IMR-90 (cell line): ENCODE results near the gene STX8. TPM values are rescaled to one million over a fixed set of nuclear protein-coding genes. Genes with fewer than 3 reads are reported as not detected.

Source experiments
- ATAC-seq: fragments of 200-7000 bp; cut with Tn5 transposase; 2 replicates; pipeline ENCODE4 v1.9.1; 2020; ENCODE audit warnings: low read depth, mild to moderate bottlenecking, moderate library complexity
- BruUV-seq: library from RNA; stranded (reverse); fragments of 400-500 nt; replicated peaks from 2 replicates; lab custom pipeline; 2021; lab: Mats Ljungman, UMichigan
- CTCF ChIA-PET: fragments of 300-600 bp; formaldehyde crosslinking; extraction: SDS; loops from one replicate; lab custom pipeline; 2021; ENCODE audit warnings: antibody characterized with exemption; lab: Yijun Ruan, JAX
- POLR2A ChIA-PET: fragments of 300-600 bp; sonication (Branson Sonifier 250); formaldehyde crosslinking; loops from one replicate; lab custom pipeline; 2022; ENCODE audit warnings: antibody characterized with exemption; ENCODE audit not compliant: unreplicated experiment; lab: Charles Lee
- DNase-seq: peaks from one replicate; pipeline ENCODE4 v3.0.0; 2013
- H2AFZ ChIP-seq: replicated peaks from 2 replicates; pipeline ENCODE3; 2013; ENCODE audit warnings: low read length, mild to moderate bottlenecking; ENCODE audit not compliant: poor library complexity
- H2AK5ac ChIP-seq: 2 replicates; pipeline ENCODE4 v1.6.1; 2013; ENCODE audit warnings: low read depth, low read length, inconsistent platforms
- H2AK9ac ChIP-seq: replicated peaks from 2 replicates; pipeline ENCODE3; 2013; ENCODE audit warnings: mild to moderate bottlenecking, low read depth, low read length, moderate library complexity; ENCODE audit not compliant: poor library complexity
- H2BK120ac ChIP-seq: 2 replicates; pipeline ENCODE4 v1.6.1; 2013; ENCODE audit warnings: low read depth, low read length, inconsistent platforms
- H2BK15ac ChIP-seq: 3 replicates; pipeline ENCODE4 v1.6.1; 2013; ENCODE audit warnings: low read depth, low read length, inconsistent platforms
- H2BK20ac ChIP-seq: 2 replicates; pipeline ENCODE4 v1.6.1; 2013; ENCODE audit warnings: low read depth, mild to moderate bottlenecking, inconsistent platforms, low read length, moderate library complexity
- H2BK5ac ChIP-seq: 2 replicates; pipeline ENCODE4 v1.6.1; 2013; ENCODE audit warnings: mild to moderate bottlenecking, low read depth, low read length, inconsistent platforms; ENCODE audit not compliant: poor library complexity, severe bottlenecking
- H3K14ac ChIP-seq: replicated peaks from 2 replicates; pipeline ENCODE4 v1.6.1; 2013; ENCODE audit warnings: low read depth, low read length, inconsistent platforms
- H3K18ac ChIP-seq: 2 replicates; pipeline ENCODE4 v1.6.1; 2013; ENCODE audit warnings: low read depth, low read length, control low read depth
- H3K23ac ChIP-seq: 2 replicates; pipeline ENCODE4 v1.6.1; 2013; ENCODE audit warnings: low read depth, low read length, inconsistent platforms
- H3K27ac ChIP-seq: 2 replicates; pipeline ENCODE4 v1.5.1; 2013; ENCODE audit warnings: mild to moderate bottlenecking, control low read depth, low read length; ENCODE audit not compliant: insufficient read depth
- H3K27me3 ChIP-seq: 2 replicates; pipeline ENCODE4 v1.6.1; 2013; ENCODE audit warnings: low read length; ENCODE audit not compliant: control insufficient read depth, insufficient read depth
- H3K36me3 ChIP-seq: 2 replicates; pipeline ENCODE4 v1.6.1; 2013; ENCODE audit warnings: low read length, mixed read lengths; ENCODE audit not compliant: control insufficient read depth, insufficient read depth
- H3K4ac ChIP-seq: 2 replicates; pipeline ENCODE4 v1.6.1; 2013; ENCODE audit warnings: low read depth, low read length, inconsistent platforms
- H3K4me1 ChIP-seq: 2 replicates; pipeline ENCODE4 v1.6.1; 2013; ENCODE audit warnings: low read length, mixed read lengths; ENCODE audit not compliant: control insufficient read depth, insufficient read depth
- H3K4me2 ChIP-seq: 2 replicates; pipeline ENCODE4 v1.6.1; 2013; ENCODE audit warnings: low read depth, mild to moderate bottlenecking, control low read depth, low read length, moderate library complexity
- H3K4me3 ChIP-seq: 2 replicates; pipeline ENCODE4 v1.5.1; 2013; ENCODE audit warnings: low read depth, mild to moderate bottlenecking, control low read depth, low read length, moderate library complexity; ENCODE audit not compliant: insufficient read depth
- H3K56ac ChIP-seq: 2 replicates; pipeline ENCODE4 v1.6.1; 2013; ENCODE audit warnings: low read length, inconsistent platforms; ENCODE audit not compliant: insufficient read depth; ENCODE audit errors: extremely low read depth
- H3K79me1 ChIP-seq, 2 experiments: 2 replicates each; pipeline ENCODE4 v1.6.1; 2013; ENCODE audit warnings: low read length in 2 of 2, inconsistent platforms in 1 of 2, low read depth in 1 of 2
- H3K9ac ChIP-seq: 2 replicates; pipeline ENCODE4 v1.6.1; 2013; ENCODE audit warnings: low read depth, low read length, control low read depth
- H3K9me1 ChIP-seq: 2 replicates; pipeline ENCODE4 v1.6.1; 2013; ENCODE audit warnings: low read length, inconsistent platforms; ENCODE audit not compliant: insufficient read depth
- H3K9me3 ChIP-seq: 2 replicates; pipeline ENCODE4 v1.6.1; 2013; ENCODE audit warnings: low read length; ENCODE audit not compliant: control insufficient read depth, insufficient read depth
- H4K20me1 ChIP-seq: 2 replicates; pipeline ENCODE4 v1.6.1; 2013; ENCODE audit warnings: low read length, inconsistent platforms; ENCODE audit not compliant: insufficient read depth
- H4K5ac ChIP-seq: 2 replicates; pipeline ENCODE4 v1.6.1; 2013; ENCODE audit warnings: mild to moderate bottlenecking, low read depth, low read length, control low read depth
- H4K8ac ChIP-seq, 2 experiments: 2 replicates each; pipeline ENCODE4 v1.6.1; 2013; ENCODE audit warnings: low read depth in 2 of 2, low read length in 2 of 2, control low read depth in 1 of 2, inconsistent platforms in 1 of 2
- H4K91ac ChIP-seq: 2 replicates; pipeline ENCODE4 v1.6.1; 2013; ENCODE audit warnings: low read depth, low read length, inconsistent platforms; ENCODE audit not compliant: insufficient read depth
- CHD1 ChIP-seq: IDR thresholded peaks from 2 replicates; pipeline ENCODE4 v1.6.1; 2012; ENCODE audit warnings: low read depth, low read length, improper control_type of control experiment
- WGBS, 2 experiments: methylation state at CpG; one replicate each; pipeline versions ENCODE4 v1.1.5 to v1.1.7; 2013; ENCODE audit warnings: missing lambda C conversion rate in 2 of 2; ENCODE audit not compliant: insufficient read length in 1 of 2; ENCODE audit errors: extremely low coverage in 2 of 2; 5-methylcytosine and 5-hydroxymethylcytosine counted together
- dilution Hi-C: fragments of 300-500 bp; cut with HindIII; formaldehyde crosslinking; loops from one replicate; pipeline ENCODE4 v1.14.3; 2018; ENCODE audit warnings: low sequenced_read_pairs; ENCODE audit not compliant: unreplicated experiment
- in situ Hi-C: fragments of 300-500 bp; cut with MboI; formaldehyde crosslinking; loops from 3 replicates; pipeline ENCODE4 v1.14.3; 2019; ENCODE audit warnings: low sequenced_read_pairs, inconsistent platforms, mixed read lengths
- intact Hi-C: fragments of 100-400 bp; cut with micrococcal nuclease; formaldehyde crosslinking; loops from 2 replicates; pipeline ENCODE4 v1.10.0; 2022
- polyA plus RNA-seq, 3 experiments: library from polyadenylated mRNA; depleted of rRNA; stranded (reverse); fragments of >200 nt; gene quantifications; 2 replicates each; pipeline ENCODE4 v1.2.3, GENCODE V29; 2012; ENCODE audit warnings: low replicate concordance in 1 of 3
- total RNA-seq: library from RNA; depleted of rRNA; stranded (reverse); fragments of >200 nt; gene quantifications from 2 replicates; pipeline ENCODE4 v1.2.3, GENCODE V29; 2012

STX8 gene
- total and polyA plus RNA-seq, 2 of the 4 experiments (the other 2 are of a cell fraction): 26.5 to 47.0 TPM

GRCh38 chr17:9414471-9414870 lies 161.1 kb downstream of the STX8 start:
- Histone ChIP-seq H4K20me1 (no peaks in the 10 kb centered on the region), H3K27me3 (no peaks in the 10 kb centered on the region), H4K5ac (no peak overlapping the region), H3K14ac (no peak overlapping the region), H3K36me3 (no peaks in the 10 kb centered on the region), H3K27ac (no peak overlapping the region), H3K9me1 (no peaks in the 10 kb centered on the region), H2AK5ac (no peak overlapping the region), H3K4me1 (no peaks in the 10 kb centered on the region), H3K9ac (no peak overlapping the region), H2BK5ac (no peak overlapping the region), H3K4ac (no peak overlapping the region), H3K4me2 (no peak overlapping the region), H2AFZ (no peak overlapping the region), H3K56ac (no peak overlapping the region), H2AK9ac (no peak overlapping the region), H2BK20ac (no peak overlapping the region), H2BK15ac (no peak overlapping the region), H4K91ac (no peak overlapping the region), H3K4me3 (no peak overlapping the region), H2BK120ac (no peak overlapping the region), H3K79me1 (no peaks in the 10 kb centered on the region), H3K9me3 (peaks cover 9% of the 10 kb centered on the region), H3K23ac (no peak overlapping the region), H3K18ac (no peak overlapping the region), H4K8ac (no peak overlapping the region)
- TF ChIP-seq CHD1: no peak
- no TSS peak for BruUV-seq
- dilution Hi-C loops (loop anchor here (25.0 kb wide), 1 partner anchor 98 kb away; no protein-coding TSS in a partner anchor), in situ Hi-C loops (no loop called here), intact Hi-C loops (no loop called here)
- CTCF ChIA-PET: no interaction called here
- POLR2A ChIA-PET: no interaction called here
- WGBS, 2 experiments: no CpG with 5 or more reads among the region's 3 CpGs
- ATAC-seq (no peak), DNase-seq (no peak)
